ENCODE data around the gene TMEM52B. TPM values are rescaled to one million over a fixed set of nuclear protein-coding genes. Genes with fewer than 3 reads are reported as not detected.

Gene TMEM52B
- total and polyA plus RNA-seq, 4 experiments from 2014 or later, result not detected

GRCh38 chr12:10170216-10170615 is 8.6 kb upstream of the TMEM52B start:
- no peaks in the 10 kb centered on the region for H3K4me1 ChIP-seq (ENCODE audit: insufficient read depth, low read length)
- no peak overlapping the region for H3K27ac ChIP-seq (ENCODE audit: low read depth, low read length)
- intact Hi-C loops (cut with micrococcal nuclease), result no loop called here
- Mint-ChIP-seq H3K9me3 (no peaks in the 10 kb centered on the region), H3K36me3 (no peaks in the 10 kb centered on the region), H3K4me1 (no peaks in the 10 kb centered on the region), H3K27ac (no peak overlapping the region), H3K27me3 (peaks cover 8 to 10% of the 10 kb centered on the region in 2 donors), H3K4me3 (no peak overlapping the region)
- POLR2A ChIA-PET (ENCODE audit: partially characterized antibody), result no interaction called here
- H3K27me3 ChIP-seq (ENCODE audit: insufficient read depth, low read length), result no peaks in the 10 kb centered on the region
- no peak for DNase-seq
- no peaks in the 10 kb centered on the region for H3K36me3 ChIP-seq (ENCODE audit: insufficient read depth, low read length)
- CTCF ChIA-PET (ENCODE audit: partially characterized antibody), result interaction anchor here (3.1 kb wide), 1 partner anchor 17 kb away, joined by 12 read pairs; no protein-coding TSS in a partner anchor
- no peaks in the 10 kb centered on the region for H3K9me3 ChIP-seq (ENCODE audit: control insufficient read depth in 1 of 2, low read length in 2 of 2)
- no peak overlapping the region for H3K4me3 ChIP-seq (ENCODE audit: low read length in 2 of 2)

GRCh38 chr12:10171973-10172728 is 6.7 kb upstream of the TMEM52B start, which contains the start of gene OLR1:
OLR1 (minus strand) TSS chr12:10172132; CDS start chr12:10172077, 55 bp downstream.
- no peaks in the 10 kb centered on the region for H3K36me3 ChIP-seq (ENCODE audit: insufficient read depth, low read length)
- no peaks in the 10 kb centered on the region for H3K4me1 ChIP-seq (ENCODE audit: insufficient read depth, low read length)
- Mint-ChIP-seq H3K4me3 (no peak within 1 kb of the TSS), H3K4me1 (no peaks in the 10 kb centered on the region), H3K36me3 (no peaks in the 10 kb centered on the region), H3K27me3 (peaks cover 8 to 18% of the 10 kb centered on the region in 2 donors), H3K27ac (no peak within 1 kb of the TSS), H3K9me3 (no peaks in the 10 kb centered on the region)
- H3K9me3 ChIP-seq (ENCODE audit: control insufficient read depth in 1 of 2, low read length in 2 of 2), result no peaks in the 10 kb centered on the region
- intact Hi-C loops (cut with micrococcal nuclease), result no loop called here
- no peak within 1 kb of the TSS for H3K4me3 ChIP-seq (ENCODE audit: low read length in 2 of 2)
- POLR2A ChIA-PET (ENCODE audit: partially characterized antibody), result no interaction called here
- no peak for DNase-seq
- no peaks in the 10 kb centered on the region for H3K27me3 ChIP-seq (ENCODE audit: insufficient read depth, low read length)
- CTCF ChIA-PET (ENCODE audit: partially characterized antibody), result interaction anchor here (0.6 to 3.1 kb wide), 3 partner anchors 19 kb away, joined by 3 to 12 read pairs (median 3); no protein-coding TSS in a partner anchor
- no peak within 1 kb of the TSS for H3K27ac ChIP-seq (ENCODE audit: low read depth, low read length)

GRCh38 chr12:10174986-10175614 is 3.7 kb upstream of the TMEM52B start:
- intact Hi-C loops (cut with micrococcal nuclease), result no loop called here
- Histone ChIP-seq H3K4me3 (ENCODE audit: low read length in 2 of 2) (no peak overlapping the region), H3K27ac (ENCODE audit: low read depth, low read length) (no peak overlapping the region), H3K27me3 (ENCODE audit: insufficient read depth, low read length) (no peaks in the 10 kb centered on the region), H3K36me3 (ENCODE audit: insufficient read depth, low read length) (no peaks in the 10 kb centered on the region), H3K4me1 (ENCODE audit: insufficient read depth, low read length) (no peaks in the 10 kb centered on the region), H3K9me3 (ENCODE audit: control insufficient read depth in 1 of 2, low read length in 2 of 2) (no peaks in the 10 kb centered on the region)
- Mint-ChIP-seq H3K36me3 (no peaks in the 10 kb centered on the region), H3K4me1 (no peaks in the 10 kb centered on the region), H3K27me3 (peaks cover 17 to 29% of the 10 kb centered on the region in 2 donors), H3K4me3 (no peak overlapping the region), H3K9me3 (no peaks in the 10 kb centered on the region), H3K27ac (no peak overlapping the region)
- CTCF ChIA-PET (ENCODE audit: partially characterized antibody), result interaction anchor here (1.3 kb wide), 1 partner anchor 22 kb away, joined by 3 read pairs; no protein-coding TSS in a partner anchor
- POLR2A ChIA-PET (ENCODE audit: partially characterized antibody), result no interaction called here
- no peak for DNase-seq

GRCh38 chr12:10175846-10176636 is 2.8 kb upstream of the TMEM52B start:
- no peaks in the 10 kb centered on the region for H3K9me3 ChIP-seq (ENCODE audit: control insufficient read depth in 1 of 2, low read length in 2 of 2)
- POLR2A ChIA-PET (ENCODE audit: partially characterized antibody), result no interaction called here
- intact Hi-C loops (cut with micrococcal nuclease), result no loop called here
- H3K27ac ChIP-seq (ENCODE audit: low read depth, low read length), result no peak overlapping the region
- H3K4me1 Mint-ChIP-seq, result no peaks in the 10 kb centered on the region
- CTCF ChIA-PET (ENCODE audit: partially characterized antibody), result interaction anchor here (0.6 to 1.3 kb wide), 3 partner anchors 15 to 28 kb away, joined by 3 read pairs; no protein-coding TSS in a partner anchor
- no peaks in the 10 kb centered on the region for H3K36me3 ChIP-seq (ENCODE audit: insufficient read depth, low read length)
- no peak overlapping the region for H3K4me3 ChIP-seq (ENCODE audit: low read length in 2 of 2)
- H3K27me3 ChIP-seq (ENCODE audit: insufficient read depth, low read length), result no peaks in the 10 kb centered on the region
- peaks cover 21 to 29% of the 10 kb centered on the region in 2 donors for H3K27me3 Mint-ChIP-seq
- no peaks in the 10 kb centered on the region for H3K4me1 ChIP-seq (ENCODE audit: insufficient read depth, low read length)
- no peak overlapping the region for H3K27ac Mint-ChIP-seq
- no peak for DNase-seq
- H3K9me3 Mint-ChIP-seq, result no peaks in the 10 kb centered on the region
- H3K36me3 Mint-ChIP-seq, result no peaks in the 10 kb centered on the region
- H3K4me3 Mint-ChIP-seq, result no peak overlapping the region

GRCh38 chr12:10179776-10180181 is 947 bp downstream of the TMEM52B start:
- Histone ChIP-seq H3K9me3 (ENCODE audit: control insufficient read depth in 1 of 2, low read length in 2 of 2) (no peaks in the 10 kb centered on the region), H3K4me1 (ENCODE audit: insufficient read depth, low read length) (no peaks in the 10 kb centered on the region), H3K36me3 (ENCODE audit: insufficient read depth, low read length) (no peaks in the 10 kb centered on the region), H3K27ac (ENCODE audit: low read depth, low read length) (no peak overlapping the region), H3K4me3 (ENCODE audit: low read length in 2 of 2) (no peak overlapping the region), H3K27me3 (ENCODE audit: insufficient read depth, low read length) (no peaks in the 10 kb centered on the region)
- Mint-ChIP-seq H3K36me3 (no peaks in the 10 kb centered on the region), H3K27me3 (peaks cover 25 to 40% of the 10 kb centered on the region in 2 donors), H3K9me3 (no peaks in the 10 kb centered on the region), H3K4me3 (no peak overlapping the region), H3K27ac (no peak overlapping the region), H3K4me1 (no peaks in the 10 kb centered on the region)
- ChIA-PET CTCF (ENCODE audit: partially characterized antibody) (no interaction called here), POLR2A (ENCODE audit: partially characterized antibody) (no interaction called here)
- no peak for DNase-seq
- intact Hi-C loops (cut with micrococcal nuclease), result no loop called here

GRCh38 chr12:10182354-10183049 is 3.7 kb downstream of the TMEM52B start:
- Mint-ChIP-seq H3K4me1 (no peaks in the 10 kb centered on the region), H3K27me3 (peaks cover 26 to 39% of the 10 kb centered on the region in 2 donors), H3K4me3 (no peak overlapping the region), H3K9me3 (no peaks in the 10 kb centered on the region), H3K27ac (no peak overlapping the region), H3K36me3 (no peaks in the 10 kb centered on the region)
- Histone ChIP-seq H3K4me3 (ENCODE audit: low read length in 2 of 2) (no peak overlapping the region), H3K9me3 (ENCODE audit: control insufficient read depth in 1 of 2, low read length in 2 of 2) (no peaks in the 10 kb centered on the region), H3K27ac (ENCODE audit: low read depth, low read length) (no peak overlapping the region), H3K27me3 (ENCODE audit: insufficient read depth, low read length) (no peaks in the 10 kb centered on the region), H3K36me3 (ENCODE audit: insufficient read depth, low read length) (no peaks in the 10 kb centered on the region), H3K4me1 (ENCODE audit: insufficient read depth, low read length) (no peaks in the 10 kb centered on the region)
- intact Hi-C loops (cut with micrococcal nuclease), result no loop called here
- POLR2A ChIA-PET (ENCODE audit: partially characterized antibody), result interaction anchor here (0.7 kb wide), 1 partner anchor 224 kb away, joined by 4 read pairs; no protein-coding TSS in a partner anchor
- CTCF ChIA-PET (ENCODE audit: partially characterized antibody), result interaction anchor here (1.0 kb wide), 1 partner anchor 22 kb away, joined by 3 read pairs; no protein-coding TSS in a partner anchor
- DNase-seq, result no peak
